AG10803 (cell line): ENCODE measurements around the gene GJA10.

Source experiments
- DNase-seq: peaks from one replicate; pipeline ENCODE4 v3.0.0; 2010; ENCODE audit warnings: low read depth
- H3K4me3 ChIP-seq: 2 replicates; pipeline ENCODE4 v1.5.1; 2011; ENCODE audit warnings: mild to moderate bottlenecking, low read length, control low read depth
- CTCF ChIP-seq: conservative IDR thresholded peaks from 2 replicates; pipeline ENCODE4 v1.5.1; 2011; ENCODE audit warnings: mild to moderate bottlenecking, low read length, control low read depth, inconsistent platforms

Gene GJA10

GRCh38 chr6:89921691-89922090 is 27.4 kb downstream of the GJA10 start:
- TF ChIP-seq CTCF: no peak
- no peak for DNase-seq
- H3K4me3 ChIP-seq: no peak overlapping the region

GRCh38 chr6:89924231-89924630 is 30.0 kb downstream of the GJA10 start:
- H3K4me3 ChIP-seq: no peak overlapping the region
- DNase-seq: no peak
- TF ChIP-seq CTCF: no peak

- no peak for TF ChIP-seq CTCF
- DNase-seq: no peak
Observed at GRCh38 chr6:89925826-89926225, 31.6 kb downstream of the GJA10 start.

GRCh38 chr6:89927264-89927663 is 33.0 kb downstream of the GJA10 start:
- H3K4me3 ChIP-seq: no peak overlapping the region
- no peak for DNase-seq
- no peak for TF ChIP-seq CTCF

More at GRCh38 chr6:89925826-89926225, 31.6 kb downstream of the GJA10 start:
- no peak overlapping the region for H3K4me3 ChIP-seq

GRCh38 chr6:89927791-89928550 is 33.7 kb downstream of the GJA10 start:
- no peak for TF ChIP-seq CTCF
- H3K4me3 ChIP-seq: no peak overlapping the region
- DNase-seq: no peak

GRCh38 chr6:89928604-89929003 is 34.3 kb downstream of the GJA10 start:
- TF ChIP-seq CTCF: no peak
- no peak overlapping the region for H3K4me3 ChIP-seq
- DNase-seq: no peak

- no peak overlapping the region for H3K4me3 ChIP-seq
- DNase-seq: no peak
- no peak for TF ChIP-seq CTCF
Observed at GRCh38 chr6:89930789-89931188, 36.5 kb downstream of the GJA10 start.
